B cell (primary cell): Measurements from ENCODE around the gene CXXC1. TPM values are rescaled to one million over a fixed set of nuclear protein-coding genes. Genes with fewer than 3 reads are reported as not detected.

ENCODE experiments used
- ATAC-seq: fragments of 200-7000 bp; cut with Tn5 transposase; one replicate; pipeline ENCODE4 v1.10.0; 2021; ENCODE audit warnings: low read depth, mild to moderate bottlenecking, moderate number of reproducible peaks, moderate library complexity
- CTCF ChIA-PET: fragments of 350-600 bp; sonication (Branson Sonifier 250); formaldehyde crosslinking; loops from one replicate; lab custom pipeline; 2021; ENCODE audit warnings: antibody characterized with exemption, inconsistent platforms; lab: Charles Lee
- POLR2A ChIA-PET: fragments of 350-600 bp; sonication (Branson Sonifier 250); formaldehyde crosslinking; loops from one replicate; lab custom pipeline; 2021; ENCODE audit warnings: antibody characterized with exemption; lab: Charles Lee
- DNase-seq: peaks from one replicate; pipeline ENCODE4 v3.0.0; 2013
- H2AFZ ChIP-seq: 2 replicates; pipeline ENCODE4 v1.6.1; 2012; ENCODE audit warnings: mild to moderate bottlenecking, low read depth, low read length; ENCODE audit not compliant: insufficient read depth, poor library complexity, severe bottlenecking
- H3K27ac ChIP-seq, 2 donors: 1 replicate in 1 of 2; 2 replicates in 1 of 2; pipeline ENCODE4 v1.5.1; 2012 to 2013; ENCODE audit warnings: low read length in 2 of 2, mild to moderate bottlenecking in 2 of 2, moderate library complexity in 1 of 2
- H3K27me3 ChIP-seq, 4 experiments: fragments of 200-600 bp in 1 of 4; sonication (generic) in 1 of 4; replicated peaks in 1 of 4; 1 replicate in 2 of 4; 2 replicates in 2 of 4; pipeline versions ENCODE4 v1.6.1 to v1.7.0; 2013 to 2016; ENCODE audit warnings: low read length in 3 of 4, mild to moderate bottlenecking in 2 of 4, mixed read lengths in 1 of 4, moderate library complexity in 1 of 4; ENCODE audit not compliant: insufficient read depth in 4 of 4, control insufficient read depth in 3 of 4; ENCODE audit errors: control extremely low read depth in 1 of 4
- H3K36me3 ChIP-seq, 2 experiments: replicated peaks in 1 of 2; 1 replicate in 1 of 2; 2 replicates in 1 of 2; pipeline versions ENCODE4 v1.6.1 to v1.7.1; 2013; ENCODE audit warnings: low read length in 1 of 2; ENCODE audit not compliant: insufficient read depth in 2 of 2, control insufficient read depth in 1 of 2; ENCODE audit errors: control extremely low read depth in 1 of 2, extremely low read depth in 1 of 2
- H3K4me1 ChIP-seq, 2 donors: fragments of 200-600 bp in 1 of 2; sonication (generic) in 1 of 2; 1 replicate in 1 of 2; 2 replicates in 1 of 2; pipeline versions ENCODE4 v1.5.1 to v1.6.1; 2013 to 2017; ENCODE audit warnings: low read length in 2 of 2; ENCODE audit not compliant: control insufficient read depth in 2 of 2, insufficient read depth in 2 of 2
- H3K4me2 ChIP-seq: replicated peaks from 2 replicates; pipeline ENCODE3; 2012; ENCODE audit warnings: mild to moderate bottlenecking, low read depth, low read length; ENCODE audit not compliant: poor library complexity, severe bottlenecking
- H3K4me3 ChIP-seq, 5 experiments: fragments of 200-600 bp in 1 of 5; sonication (generic) in 1 of 5; 1 replicate in 3 of 5; 2 replicates in 2 of 5; pipeline versions ENCODE4 v1.5.1 to v1.7.0; 2011 to 2016; ENCODE audit warnings: low read length in 4 of 5, mild to moderate bottlenecking in 4 of 5, low read depth in 2 of 5, control low read depth in 1 of 5, moderate library complexity in 1 of 5; ENCODE audit not compliant: insufficient read depth in 1 of 5; ENCODE audit errors: control extremely low read depth in 1 of 5, extremely low read depth in 1 of 5
- H3K79me2 ChIP-seq: fragments of 200-600 bp; sonication (generic); one replicate; pipeline ENCODE4 v1.6.0; 2016; ENCODE audit warnings: low read length; ENCODE audit not compliant: control insufficient read depth, insufficient read depth
- H3K9ac ChIP-seq: fragments of 200-600 bp; sonication (generic); 2 replicates; pipeline ENCODE4 v1.6.1; 2017; ENCODE audit warnings: mild to moderate bottlenecking, low read length, moderate library complexity
- H3K9me3 ChIP-seq, 3 donors: one replicate each; pipeline versions ENCODE4 v1.6.1 to v1.7.1; 2013; ENCODE audit warnings: low read length in 2 of 3; ENCODE audit not compliant: control insufficient read depth in 2 of 3, insufficient read depth in 1 of 3; ENCODE audit errors: control extremely low read depth in 1 of 3
- H4K20me1 ChIP-seq: 2 replicates; pipeline ENCODE4 v1.6.0; 2012; ENCODE audit warnings: mild to moderate bottlenecking, low read length; ENCODE audit not compliant: insufficient read depth, control insufficient read depth, poor library complexity, severe bottlenecking
- H3K27ac Mint-ChIP-seq: one replicate; pipeline ENCODE4 v1.8.0; 2021; ENCODE audit warnings: mixed read lengths
- H3K27me3 Mint-ChIP-seq: one replicate; pipeline ENCODE4 v1.8.0; 2021; ENCODE audit warnings: mixed read lengths
- H3K4me1 Mint-ChIP-seq: one replicate; pipeline ENCODE4 v1.8.0; 2021; ENCODE audit warnings: mixed read lengths
- H3K4me3 Mint-ChIP-seq: one replicate; pipeline ENCODE4 v1.8.0; 2021; ENCODE audit warnings: mixed read lengths
- H3K9me3 Mint-ChIP-seq: one replicate; pipeline ENCODE4 v1.8.0; 2022; ENCODE audit warnings: mixed read lengths; ENCODE audit not compliant: insufficient read depth
- EZH2 ChIP-seq: IDR thresholded peaks from 2 replicates; pipeline ENCODE4 v1.6.1; 2012; ENCODE audit warnings: borderline replicate concordance, low read depth, mild to moderate bottlenecking, moderate library complexity, low read length; ENCODE audit not compliant: insufficient read depth, poor library complexity, severe bottlenecking
- WGBS: methylation state at CpG from one replicate; pipeline ENCODE4 v1.1.5; 2013; ENCODE audit warnings: missing lambda C conversion rate; ENCODE audit not compliant: insufficient coverage; 5-methylcytosine and 5-hydroxymethylcytosine counted together
- intact Hi-C: fragments of 100-400 bp; cut with micrococcal nuclease; formaldehyde crosslinking; loops from one replicate; pipeline ENCODE4 v1.10.0; 2022
- polyA plus RNA-seq: library from polyadenylated mRNA; depleted of rRNA; stranded (reverse); fragments of >200 nt; gene quantifications from 2 replicates; pipeline ENCODE4 v1.2.3, GENCODE V29; 2012
- total RNA-seq, 2 donors: library from RNA; stranded (reverse); fragments of 120-200 nt in 1 of 2; gene quantifications; 1 replicate in 1 of 2; 2 replicates in 1 of 2; pipeline versions ENCODE4 v1.2.3 to v1.2.4, GENCODE V29; 2013 to 2022
- TF ChIP-seq, protein P1 (sequence below): fragments of 200-600 bp; IDR thresholded peaks from one replicate; pipeline ENCODE4 v1.8.0; 2022; ENCODE audit warnings: antibody characterized with exemption, mild to moderate bottlenecking

CXXC1 gene
- total and polyA plus RNA-seq, 2 donors (not counting 1 experiment from before 2014, with no cell fraction given): 157 to 306 TPM

GRCh38 chr18:50282521-50283335 lies 4.8 kb downstream of the CXXC1 start:
- TF ChIP-seq EZH2: no peak
- TF ChIP-seq, protein P1, sequence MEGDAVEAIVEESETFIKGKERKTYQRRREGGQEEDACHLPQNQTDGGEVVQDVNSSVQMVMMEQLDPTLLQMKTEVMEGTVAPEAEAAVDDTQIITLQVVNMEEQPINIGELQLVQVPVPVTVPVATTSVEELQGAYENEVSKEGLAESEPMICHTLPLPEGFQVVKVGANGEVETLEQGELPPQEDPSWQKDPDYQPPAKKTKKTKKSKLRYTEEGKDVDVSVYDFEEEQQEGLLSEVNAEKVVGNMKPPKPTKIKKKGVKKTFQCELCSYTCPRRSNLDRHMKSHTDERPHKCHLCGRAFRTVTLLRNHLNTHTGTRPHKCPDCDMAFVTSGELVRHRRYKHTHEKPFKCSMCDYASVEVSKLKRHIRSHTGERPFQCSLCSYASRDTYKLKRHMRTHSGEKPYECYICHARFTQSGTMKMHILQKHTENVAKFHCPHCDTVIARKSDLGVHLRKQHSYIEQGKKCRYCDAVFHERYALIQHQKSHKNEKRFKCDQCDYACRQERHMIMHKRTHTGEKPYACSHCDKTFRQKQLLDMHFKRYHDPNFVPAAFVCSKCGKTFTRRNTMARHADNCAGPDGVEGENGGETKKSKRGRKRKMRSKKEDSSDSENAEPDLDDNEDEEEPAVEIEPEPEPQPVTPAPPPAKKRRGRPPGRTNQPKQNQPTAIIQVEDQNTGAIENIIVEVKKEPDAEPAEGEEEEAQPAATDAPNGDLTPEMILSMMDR: no peak
- peaks cover 52% of the 10 kb centered on the region for H3K4me1 Mint-ChIP-seq
- peak overlapping the region; percentile 97 for H3K4me3 Mint-ChIP-seq
- ATAC-seq (no peak), DNase-seq (peak; percentile 30)
- peak overlapping the region; percentile 97 for H3K27ac Mint-ChIP-seq
- Histone ChIP-seq H2AFZ (no peak overlapping the region), H4K20me1 (peaks cover 30% of the 10 kb centered on the region), H3K4me1 (peaks cover 35 to 42% of the 10 kb centered on the region in 2 donors), H3K4me3 (no peak overlapping the region), H3K79me2 (peaks cover 40% of the 10 kb centered on the region), H3K27me3 (no peaks in the 10 kb centered on the region), H3K27ac (no peak overlapping the region), H3K36me3 (peaks cover 0 to 57% of the 10 kb centered on the region in 2 experiments), H3K9me3 (no peaks in the 10 kb centered on the region), H3K4me2 (peak overlapping the region; percentile 97), H3K9ac (no peak overlapping the region)
- 97% methylated on average over 39 of the region's 42 CpGs for WGBS
- intact Hi-C loops: no loop called here
- CTCF ChIA-PET: interaction anchor here (2.0 to 2.8 kb wide), 3 partner anchors 12 to 74 kb away, joined by 17 to 44 read pairs (median 27); partner anchors contain the start of gene CFAP53
- H3K27me3 Mint-ChIP-seq: no peaks in the 10 kb centered on the region
- POLR2A ChIA-PET: interaction anchor here (1.4 to 1.9 kb wide), 2 partner anchors 16 to 796 kb away, joined by 8 to 10 read pairs; partner anchors contain the start of genes C18orf32 and CFAP53
- no peaks in the 10 kb centered on the region for H3K9me3 Mint-ChIP-seq
